Epidermal melanocyte (primary cell): ENCODE results near the gene PCLO.
"Not testable (repeated sequence)": the region's sequence is repeated elsewhere in the genome, so short reads cannot be mapped to it uniquely, and the experiment has no call there.

Source experiments
- DNase-seq: peaks from one replicate; pipeline ENCODE4 v3.0.0; 2011; ENCODE audit warnings: low spot score; ENCODE audit not compliant: insufficient read length

PCLO gene

DNA sequence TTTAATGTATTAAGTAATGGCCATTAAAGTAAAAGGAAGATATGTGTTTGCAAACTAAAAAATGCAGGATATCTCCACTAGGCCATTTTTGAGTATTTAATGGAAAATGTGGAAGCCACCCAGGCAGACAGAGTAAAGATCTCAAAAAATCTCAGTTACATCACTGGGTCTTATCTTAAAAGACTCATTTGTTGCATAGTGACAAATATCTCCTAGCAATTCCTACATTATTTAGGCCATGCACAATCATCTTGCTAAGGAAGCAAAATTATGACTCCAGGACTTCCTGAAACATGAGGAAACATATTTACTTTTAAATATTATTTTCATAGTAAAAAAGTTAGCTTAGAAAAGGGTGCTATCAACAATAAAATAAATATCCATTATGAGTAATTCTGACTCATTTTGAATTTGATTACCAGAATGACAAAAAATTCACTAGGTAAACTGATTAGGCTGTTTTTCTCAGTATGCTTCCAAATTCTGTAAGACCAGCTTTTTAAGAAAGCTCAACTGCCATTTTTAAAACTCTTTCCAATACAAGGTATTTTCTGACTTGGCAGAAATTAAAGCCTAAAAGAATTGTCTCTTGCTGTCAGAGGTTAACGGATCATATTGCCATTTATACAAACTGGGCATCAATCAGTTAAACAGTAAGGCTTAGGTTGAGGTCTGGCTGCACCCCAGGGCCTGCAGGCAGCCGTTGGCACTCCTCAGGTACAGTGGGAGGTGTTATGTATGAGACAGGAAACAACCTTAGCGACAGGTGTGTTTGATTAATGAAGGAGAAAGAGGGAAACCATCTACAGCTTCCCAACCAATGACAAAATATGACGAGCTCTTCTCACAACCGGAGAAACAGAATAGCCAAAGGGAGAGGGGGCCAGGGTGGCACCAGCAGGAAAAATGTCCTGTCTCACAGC, 31.8 kb downstream of the PCLO start:
- DNase-seq: no peak

DNA sequence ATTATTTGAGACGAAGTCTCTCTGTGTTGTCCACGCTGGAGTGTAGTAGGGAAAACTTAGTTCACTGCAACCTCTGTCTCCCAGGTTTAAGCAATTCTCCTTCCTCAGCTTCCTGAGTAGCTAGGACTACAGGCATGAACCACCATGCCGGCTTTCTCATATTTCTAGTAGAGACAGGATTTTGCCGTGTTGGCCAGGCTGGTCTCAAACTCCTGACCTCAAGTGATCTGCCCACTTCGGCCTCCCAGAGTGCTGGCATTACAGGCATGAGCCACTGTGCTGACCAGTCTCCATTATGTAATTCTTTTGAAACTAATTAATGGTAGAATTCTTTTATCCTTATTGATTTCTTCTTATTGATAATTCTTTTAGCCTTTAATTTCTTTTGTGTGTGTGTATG, 32.5 kb downstream of the PCLO start:
- no peak for DNase-seq

DNA sequence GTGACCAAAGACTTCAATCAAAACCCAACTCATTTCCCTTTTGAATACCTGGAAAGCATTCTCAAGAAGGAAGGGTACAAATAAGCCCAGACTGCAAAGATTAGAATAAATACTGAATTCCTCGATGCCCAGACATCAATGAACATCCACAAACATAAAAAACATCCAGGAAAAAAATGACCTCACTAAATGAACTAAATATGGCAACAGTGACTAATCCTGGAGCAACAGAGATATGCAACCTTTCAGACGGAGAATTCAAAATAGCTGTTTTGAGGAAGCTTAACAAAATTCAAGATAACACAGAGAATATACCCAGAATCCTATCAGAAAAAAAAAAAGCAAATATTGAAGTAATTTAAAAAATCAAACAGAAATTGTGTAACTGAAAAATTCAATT, 43.2 kb downstream of the PCLO start:
- DNase-seq: no peak

DNA sequence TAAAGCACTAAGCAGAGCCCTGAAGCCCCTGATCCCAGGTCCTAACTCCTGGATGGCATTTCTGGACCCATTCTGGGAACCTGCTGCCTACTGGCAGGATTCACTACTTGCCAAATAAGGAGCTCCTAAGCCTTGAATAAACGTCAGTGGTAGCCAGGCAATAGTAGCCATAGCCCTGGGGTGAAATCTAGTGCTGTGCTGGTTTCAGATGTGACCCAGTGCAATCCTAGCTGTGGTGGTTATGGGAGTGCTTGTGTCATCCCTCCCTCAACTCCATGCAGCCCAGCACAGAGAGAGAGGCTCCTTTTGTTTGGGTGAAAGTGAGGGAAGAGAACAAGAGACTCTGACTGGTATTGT, 43.7 kb downstream of the PCLO start:
- no peak for DNase-seq

DNA sequence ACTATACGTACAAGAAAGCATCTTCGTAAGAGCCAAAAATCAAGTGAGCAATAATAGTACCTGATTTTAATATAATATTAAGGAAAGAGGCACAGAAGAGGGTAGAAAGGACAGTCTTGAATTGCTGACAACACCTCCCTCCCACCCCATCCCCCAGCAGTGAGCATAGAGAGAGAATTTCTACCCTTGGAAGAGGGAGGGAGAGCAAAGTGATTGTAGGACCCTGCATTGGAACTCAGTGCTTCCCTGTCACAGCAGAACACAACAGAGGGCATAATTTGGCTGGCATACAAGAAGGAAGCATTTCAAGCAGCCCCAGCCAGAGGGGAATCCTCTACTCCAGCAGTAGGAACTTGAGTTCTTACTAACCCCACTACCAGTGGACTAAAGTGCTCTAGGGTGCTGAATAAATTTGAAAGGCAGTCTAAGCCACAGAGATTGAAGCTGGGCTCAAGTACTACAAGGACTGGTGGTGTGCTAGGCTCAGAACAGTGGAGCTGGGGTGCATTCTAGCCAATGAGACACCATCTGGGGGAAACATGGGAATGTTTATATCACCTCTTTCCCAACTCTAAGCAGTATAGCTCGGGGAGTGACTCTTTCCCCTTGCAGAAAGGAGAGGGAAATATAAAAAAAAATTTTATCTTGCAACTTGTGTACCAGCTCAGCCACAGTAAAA, 44.2 kb downstream of the PCLO start:
- DNase-seq: no peak

DNA sequence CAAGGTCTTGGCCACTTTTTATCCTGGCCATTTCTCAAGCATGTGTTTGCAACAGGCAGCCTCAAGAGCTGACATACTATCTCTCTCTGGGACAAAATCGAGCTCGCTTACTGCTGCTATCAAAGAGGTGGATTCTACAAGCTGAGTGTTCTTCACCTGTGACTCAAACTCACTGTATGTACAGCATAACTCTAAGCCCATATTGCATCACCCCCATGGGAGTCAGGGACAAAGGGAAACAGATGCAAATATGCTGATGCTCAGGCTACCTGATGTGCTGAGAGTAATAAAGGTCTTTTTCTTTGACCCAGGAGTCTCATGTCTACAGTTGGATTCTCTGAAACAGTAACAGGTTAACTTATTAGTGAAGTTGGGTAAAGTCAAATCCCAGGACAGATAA, 45.2 kb downstream of the PCLO start:
- no peak for DNase-seq

DNA sequence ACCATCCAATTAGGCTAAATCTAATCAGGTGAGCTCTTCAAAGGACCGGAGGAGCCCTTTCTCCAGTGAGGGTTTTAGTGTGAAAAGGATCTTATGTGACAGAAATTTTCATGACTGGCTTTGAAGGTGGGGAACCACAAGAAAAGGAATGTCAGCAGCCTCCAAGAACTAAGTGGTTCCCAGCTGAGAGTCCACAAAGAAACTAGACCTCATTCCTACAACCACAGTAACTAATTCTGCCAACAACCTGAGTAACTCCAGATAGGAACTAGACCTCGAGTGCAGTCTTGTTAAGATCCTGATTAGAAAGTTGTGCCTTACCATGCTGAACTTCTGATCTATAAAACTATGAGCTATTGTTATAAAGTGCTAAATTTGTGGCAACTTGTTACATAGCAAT, 51.3 kb downstream of the PCLO start:
- no peak for DNase-seq

DNA sequence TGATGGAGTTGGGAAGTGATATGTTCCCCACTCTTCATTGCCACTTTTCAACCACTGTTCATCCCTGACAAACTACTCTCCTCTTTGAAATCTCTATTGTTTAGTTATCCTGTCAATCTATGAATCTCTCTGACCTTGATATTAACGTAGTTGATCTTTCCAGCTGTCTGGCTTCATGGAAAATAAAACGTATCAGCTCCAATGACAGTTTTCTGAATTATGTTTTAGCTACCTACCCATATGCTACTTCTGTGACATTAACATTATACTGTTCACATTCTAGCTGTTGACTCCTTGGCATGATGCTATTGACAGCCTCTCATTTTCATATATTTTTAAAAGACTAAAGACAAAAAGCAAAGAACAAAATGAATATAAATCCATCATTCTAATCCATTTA, 53.3 kb downstream of the PCLO start:
- no peak for DNase-seq

DNA sequence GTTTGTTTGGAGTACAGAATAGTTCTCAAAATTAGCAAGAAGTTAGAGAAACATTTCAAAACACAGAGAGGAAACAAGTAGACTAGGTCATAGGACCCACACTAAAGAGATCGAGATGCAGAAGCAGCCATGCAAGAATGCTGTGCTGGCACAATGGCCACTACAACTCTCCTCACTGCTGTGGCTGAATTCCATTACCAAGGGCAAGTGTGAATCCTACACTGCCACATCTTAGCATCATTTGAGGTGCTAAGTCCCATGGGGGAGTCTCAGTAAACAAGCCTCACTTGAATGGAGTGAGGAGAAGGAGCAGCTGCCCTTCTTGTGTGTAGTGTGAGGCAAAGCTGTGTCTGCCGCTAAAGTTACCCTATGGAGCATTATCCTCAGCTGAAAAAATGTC, 56.7 kb downstream of the PCLO start:
- no peak for DNase-seq

DNA sequence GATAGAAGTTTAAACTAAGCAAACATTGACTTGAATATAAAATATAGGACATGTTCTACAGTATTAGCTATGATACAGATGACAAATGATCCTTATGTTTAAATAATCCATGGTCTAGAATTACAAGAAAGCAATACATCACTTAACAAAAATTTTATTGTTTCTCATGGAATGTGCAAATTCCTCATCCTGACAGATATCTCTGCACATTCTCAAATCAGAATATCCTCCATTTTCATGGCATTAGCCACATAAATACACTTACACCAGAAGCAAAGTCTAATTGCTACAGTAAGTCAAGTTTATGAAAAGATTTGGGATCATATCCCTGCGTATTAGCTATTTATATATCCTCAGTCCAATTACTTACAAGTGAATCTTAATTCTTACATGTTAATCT, 57.6 kb downstream of the PCLO start:
- DNase-seq: no peak

DNA sequence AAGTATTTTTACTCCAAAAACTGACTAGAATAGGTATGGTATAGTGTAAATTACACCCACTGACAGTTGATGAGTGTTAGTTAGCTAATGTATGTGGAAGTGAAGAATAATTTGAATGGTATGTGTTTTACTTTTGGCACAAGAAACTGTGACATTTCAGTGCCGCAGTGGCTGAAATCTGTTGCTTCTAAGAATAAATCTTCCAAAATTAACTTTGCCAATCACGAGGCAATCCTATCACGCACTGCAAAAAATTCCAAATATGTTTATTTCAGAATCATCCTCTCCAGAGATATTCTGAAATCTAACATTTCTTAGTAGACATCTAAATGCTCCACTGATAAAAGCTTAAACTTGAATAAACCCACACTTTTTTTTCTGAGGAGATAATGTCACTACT, 61.2 kb downstream of the PCLO start:
- DNase-seq: no peak

DNA sequence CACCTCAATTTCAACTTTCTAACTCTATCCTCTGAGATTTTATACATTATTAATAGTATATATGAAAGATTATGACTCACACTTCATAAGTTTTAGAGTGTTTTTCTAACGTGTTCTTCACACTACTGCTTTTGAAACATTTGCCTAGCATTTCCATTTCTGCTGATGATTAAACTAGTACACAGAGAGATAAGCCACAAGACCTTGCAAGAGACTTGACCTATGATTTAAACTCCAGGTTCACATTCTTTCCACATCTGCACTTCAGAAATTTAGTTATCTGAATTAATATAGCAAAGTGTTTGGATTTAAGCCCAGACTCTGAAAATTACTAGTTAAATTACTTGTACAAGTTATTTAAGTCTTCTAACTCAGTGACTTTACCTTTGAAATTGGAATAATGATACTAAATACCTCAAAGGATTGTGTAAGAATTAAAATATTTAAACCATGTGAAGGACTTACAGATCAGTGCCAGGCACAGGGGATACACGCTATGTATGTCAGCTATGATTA, 66.6 kb downstream of the PCLO start:
- no peak for DNase-seq

DNA sequence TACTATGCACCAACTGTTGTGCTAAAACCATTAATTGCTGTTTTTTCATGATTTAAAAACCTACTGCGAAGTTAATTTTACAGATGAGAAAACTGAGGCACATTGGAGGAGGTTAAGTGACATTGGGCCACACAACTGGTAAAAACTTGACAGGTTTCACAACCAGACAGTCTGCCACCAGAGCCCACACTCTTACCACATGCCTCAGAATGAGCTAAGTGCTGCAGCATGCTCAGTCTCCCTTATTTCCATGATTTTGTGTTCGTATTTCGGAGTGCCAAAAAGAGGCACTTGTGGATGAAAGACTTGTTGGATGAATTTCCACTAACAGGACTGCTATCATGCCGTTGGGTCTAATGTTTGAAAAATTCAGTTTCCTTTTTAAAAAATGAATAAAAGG, 77.4 kb downstream of the PCLO start:
- DNase-seq: no peak

DNA sequence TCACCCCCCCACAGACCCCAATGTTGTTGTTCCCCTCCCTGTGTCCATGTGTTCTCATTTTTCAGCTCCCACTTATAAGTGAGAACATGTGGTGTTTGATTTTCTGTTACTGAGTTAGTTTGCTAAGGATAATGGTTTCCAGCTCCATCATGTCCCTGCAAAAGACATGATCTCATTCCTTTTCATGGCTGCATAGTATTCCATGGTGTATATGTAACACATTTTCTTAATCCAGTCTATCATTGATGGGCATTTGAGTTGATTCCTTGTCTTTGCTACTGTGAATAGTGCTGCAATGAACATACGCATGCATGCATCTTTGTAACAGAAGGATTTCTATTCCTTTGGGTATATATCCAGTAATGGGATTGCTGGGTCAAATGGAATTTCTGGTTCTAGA, 82.8 kb downstream of the PCLO start:
- not testable (repeated sequence) for DNase-seq

DNA sequence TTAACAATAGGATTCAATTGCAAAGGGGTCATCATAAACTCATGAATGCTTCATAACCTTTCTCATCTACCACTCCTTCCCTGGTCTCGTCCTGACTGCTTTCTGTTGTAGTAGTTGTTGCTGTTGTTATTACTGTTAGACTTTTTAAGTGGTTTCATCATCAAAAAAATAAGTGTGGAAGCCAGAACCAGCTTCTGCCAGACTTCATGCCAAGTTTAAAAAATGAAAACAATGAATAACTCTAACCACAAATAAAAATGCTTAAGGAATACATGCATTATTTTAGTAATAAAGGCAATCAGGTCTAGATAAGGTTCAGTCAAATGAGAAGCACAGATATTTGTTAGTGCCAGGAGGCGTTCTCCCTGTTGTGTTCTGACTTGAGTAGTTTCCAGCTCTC, 85.4 kb downstream of the PCLO start:
- DNase-seq: no peak

DNA sequence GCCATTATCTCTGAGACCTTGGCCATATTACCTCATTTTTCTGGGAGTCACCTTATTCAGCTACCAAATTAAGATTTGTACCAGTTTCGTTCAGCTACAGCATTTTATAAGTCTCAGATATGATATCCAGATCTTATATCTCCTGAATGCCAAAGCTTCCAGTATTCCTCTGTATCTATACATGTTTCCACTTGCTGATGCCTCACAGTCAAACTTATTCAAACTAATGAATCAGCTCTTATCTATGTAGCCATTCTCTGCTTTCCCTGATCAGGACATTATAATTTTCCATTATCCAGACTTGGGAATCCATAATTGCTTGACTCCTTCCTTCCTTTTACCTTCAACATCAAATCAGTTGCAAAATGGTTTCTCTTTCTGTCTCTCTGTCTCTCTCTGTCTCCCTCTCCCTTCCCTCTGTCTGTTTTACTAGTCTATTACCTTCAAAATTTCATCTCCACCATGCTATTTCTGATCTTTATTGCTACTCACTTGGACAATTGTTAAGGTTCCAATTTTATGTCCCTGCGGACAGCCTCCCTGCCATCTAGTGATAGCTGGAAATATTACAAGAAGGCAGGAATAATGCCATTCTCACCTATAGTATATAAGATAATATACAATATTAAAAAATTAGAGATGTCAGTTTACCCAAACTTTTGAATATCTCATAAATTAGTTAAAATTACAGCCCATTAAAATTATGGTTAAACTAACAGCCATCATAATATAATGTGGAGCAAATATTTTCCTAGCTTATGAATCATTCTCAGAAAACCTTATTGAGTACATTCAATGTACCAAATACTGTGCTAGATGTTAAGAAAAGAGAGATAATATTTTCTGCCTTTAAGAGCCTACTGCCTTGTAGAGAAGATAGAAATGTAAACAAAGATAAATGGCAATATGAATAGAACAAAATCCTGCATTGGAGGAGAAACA, 89.8 kb downstream of the PCLO start:
- DNase-seq: no peak

DNA sequence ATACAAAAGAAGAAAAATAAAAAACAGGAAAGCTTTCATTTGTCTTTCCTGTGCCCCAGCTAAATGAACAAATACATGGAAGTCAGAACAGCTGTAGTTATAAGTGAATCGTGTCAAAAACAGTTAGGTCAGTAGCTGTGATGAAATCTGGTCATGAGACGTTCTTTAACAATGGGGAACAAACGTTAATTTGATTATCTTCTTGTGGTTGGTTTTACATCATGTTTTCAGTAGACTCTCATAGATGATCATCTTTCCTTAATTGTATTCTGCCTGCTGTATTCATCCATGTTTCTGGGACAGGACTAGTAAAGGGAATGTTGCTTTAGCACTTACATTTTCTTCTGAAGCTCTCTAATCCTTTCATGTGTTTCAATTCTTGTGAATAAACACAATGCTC, 97.0 kb downstream of the PCLO start:
- no peak for DNase-seq

DNA sequence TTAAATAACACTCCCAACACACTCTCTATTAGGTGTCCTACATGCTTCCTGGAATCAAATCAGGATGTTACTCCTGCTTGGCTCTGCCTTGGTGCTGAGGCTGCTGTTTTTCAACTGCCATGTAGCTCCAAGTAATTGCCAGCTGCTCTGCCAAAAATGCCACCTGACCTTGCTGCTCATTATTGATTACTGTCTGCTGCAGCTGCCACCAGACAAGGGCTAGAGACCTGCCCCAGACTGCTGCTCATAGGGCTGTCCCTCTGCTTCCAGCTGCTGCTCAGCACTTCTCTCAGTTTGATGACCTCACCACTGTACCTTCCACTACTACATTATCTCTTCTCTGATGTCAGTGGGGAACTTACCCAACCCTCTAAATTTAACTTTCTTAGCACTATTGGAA, 102.5 kb downstream of the PCLO start:
- no peak for DNase-seq

DNA sequence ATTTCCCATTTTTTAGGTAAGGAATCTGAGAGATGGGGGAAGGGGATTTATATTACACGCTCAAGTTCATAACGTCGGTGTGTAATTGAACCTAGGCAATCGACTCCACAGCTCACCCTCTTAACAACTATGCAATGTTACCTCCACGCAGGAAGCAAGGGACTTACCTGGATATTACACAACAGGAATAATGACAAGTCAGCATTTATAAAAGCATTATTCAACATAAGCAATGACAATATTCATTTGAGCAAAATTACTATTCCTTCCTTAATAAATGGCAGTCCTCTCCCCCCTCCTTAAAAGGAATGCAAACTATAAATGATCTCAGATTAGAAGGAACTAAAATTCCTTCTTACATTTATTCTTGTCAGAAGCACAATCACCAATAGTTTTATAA, 104.0 kb downstream of the PCLO start:
- DNase-seq: no peak

DNA sequence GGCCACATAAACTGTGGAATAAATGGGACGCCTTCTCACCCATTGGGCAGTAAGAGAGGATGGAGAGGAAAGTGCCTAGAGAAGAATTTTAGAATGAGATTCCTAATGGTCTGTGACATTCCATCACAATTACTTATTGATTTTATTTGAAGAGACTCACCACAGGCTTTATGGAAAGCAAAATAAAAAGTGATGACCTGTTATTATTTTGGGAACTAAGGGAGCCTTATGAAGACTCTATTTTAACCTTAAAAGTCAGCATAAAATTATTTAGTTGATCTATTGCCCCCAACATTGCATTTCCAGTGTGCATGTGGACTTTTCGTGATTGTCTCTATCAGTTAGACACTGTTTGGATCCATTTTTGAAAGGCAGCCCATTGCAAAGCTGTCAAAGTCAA, 107.5 kb downstream of the PCLO start:
- DNase-seq: no peak

DNA sequence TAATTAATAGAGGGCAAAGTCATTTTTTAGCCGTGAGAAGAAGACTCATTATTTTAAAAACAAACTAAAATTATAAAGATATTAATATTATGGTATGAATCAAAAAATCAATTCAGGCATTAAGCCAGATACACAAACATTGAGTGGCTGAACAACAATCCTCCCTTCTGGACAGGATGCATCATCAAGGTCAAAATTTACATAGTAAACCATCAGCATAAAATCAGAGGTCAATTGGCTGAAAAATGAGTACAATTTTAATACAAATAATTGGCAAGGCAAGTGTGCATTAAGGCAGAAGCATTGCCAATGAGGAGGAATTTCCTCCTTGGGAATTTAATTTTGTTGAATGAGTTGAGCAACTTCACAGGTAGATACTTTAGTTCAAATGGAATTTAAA, 108.2 kb downstream of the PCLO start:
- DNase-seq: no peak

DNA sequence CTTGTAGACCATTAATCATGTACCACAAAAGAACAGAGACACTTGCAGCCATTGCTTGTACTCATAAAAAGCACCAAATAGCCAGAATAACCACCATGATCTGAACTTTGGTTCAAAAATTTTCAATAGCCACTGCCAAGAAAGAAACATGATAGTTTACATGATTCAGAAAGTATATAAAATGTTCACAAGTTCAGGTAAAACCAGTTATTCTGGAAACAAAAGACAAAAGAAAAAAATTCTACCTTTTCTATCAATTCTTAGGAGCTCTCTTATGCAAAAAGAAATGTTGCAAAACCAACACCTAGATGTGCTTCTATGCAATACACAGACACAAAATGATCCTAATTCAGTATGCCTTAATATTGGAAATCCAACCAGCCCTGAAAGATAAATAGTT, 108.7 kb downstream of the PCLO start:
- no peak for DNase-seq
